ENCODE measurements around the gene ZNF672. TPM values are rescaled to one million over a fixed set of nuclear protein-coding genes. Genes with fewer than 3 reads are reported as not detected.
"Not testable (repeated sequence)": the region's sequence is repeated elsewhere in the genome, so short reads cannot be mapped to it uniquely, and the experiment has no call there.

ZNF672 gene
- total RNA-seq, 1 donor from 2014 or later = 24.1 TPM

GRCh38 chr1:248886237-248886895 lies 48.3 kb downstream of the ZNF672 start:
- no peak for TF ChIP-seq CTCF (IDR thresholded peaks at IDR 0.05)
- Mint-ChIP-seq H3K27me3 (ENCODE audit: unreplicated experiment) (peaks cover 42% of the 10 kb centered on the region), H3K4me3 (ENCODE audit: unreplicated experiment) (no peak overlapping the region), H3K4me1 (ENCODE audit: unreplicated experiment) (peaks cover 7% of the 10 kb centered on the region), H3K36me3 (ENCODE audit: unreplicated experiment) (no peaks in the 10 kb centered on the region), H3K9me3 (ENCODE audit: unreplicated experiment) (no peaks in the 10 kb centered on the region), H3K27ac (ENCODE audit: unreplicated experiment) (no peak overlapping the region)
- no peak for DNase-seq (ENCODE audit: extremely low spot score, unreplicated experiment)

GRCh38 chr1:248889914-248890243 lies 51.9 kb downstream of the ZNF672 start:
- H3K36me3 Mint-ChIP-seq (ENCODE audit: unreplicated experiment); H3K9me3 Mint-ChIP-seq (ENCODE audit: unreplicated experiment); H3K4me3 Mint-ChIP-seq (ENCODE audit: unreplicated experiment); DNase-seq (ENCODE audit: extremely low spot score, unreplicated experiment); H3K27ac Mint-ChIP-seq (ENCODE audit: unreplicated experiment); H3K4me1 Mint-ChIP-seq (ENCODE audit: unreplicated experiment): not testable (repeated sequence)
- peaks cover 61% of the 10 kb centered on the region for H3K27me3 Mint-ChIP-seq (ENCODE audit: unreplicated experiment)

- H3K4me3 Mint-ChIP-seq (ENCODE audit: unreplicated experiment) = no peak overlapping the region
- H3K9me3 Mint-ChIP-seq (ENCODE audit: unreplicated experiment) = no peaks in the 10 kb centered on the region
- peaks cover 7% of the 10 kb centered on the region for H3K4me1 Mint-ChIP-seq (ENCODE audit: unreplicated experiment)
- H3K27me3 Mint-ChIP-seq (ENCODE audit: unreplicated experiment) = peaks cover 60% of the 10 kb centered on the region
- no peak overlapping the region for H3K27ac Mint-ChIP-seq (ENCODE audit: unreplicated experiment)
- no peak for TF ChIP-seq CTCF (IDR thresholded peaks at IDR 0.05)
- no peak for DNase-seq (ENCODE audit: extremely low spot score, unreplicated experiment)
- no peaks in the 10 kb centered on the region for H3K36me3 Mint-ChIP-seq (ENCODE audit: unreplicated experiment)
These were observed 52.8 kb downstream of the ZNF672 start for GRCh38 chr1:248890549-248891498.

DNA sequence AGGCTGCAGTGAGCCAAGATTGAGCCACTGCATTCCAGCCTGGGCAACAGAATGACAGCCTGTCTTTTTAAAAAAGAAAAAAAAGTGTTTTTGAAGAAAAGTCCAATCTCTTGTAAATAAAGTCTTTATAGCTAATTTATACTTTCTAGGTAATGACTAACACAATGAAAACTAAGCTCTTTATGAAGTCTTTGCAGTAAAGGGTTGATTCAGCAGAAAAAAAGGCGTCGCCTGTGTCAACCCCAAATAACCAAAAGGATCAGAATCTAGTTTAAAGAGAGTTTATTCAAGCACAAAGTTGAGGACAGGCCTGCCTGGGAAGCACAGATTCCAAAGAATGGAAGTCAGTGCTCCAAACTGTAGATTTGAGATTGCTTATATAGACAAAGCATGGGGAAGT lies 53.7 kb downstream of the ZNF672 start:
- H3K4me1 Mint-ChIP-seq (ENCODE audit: unreplicated experiment) = peaks cover under 1% of the 10 kb centered on the region
- H3K4me3 Mint-ChIP-seq (ENCODE audit: unreplicated experiment) = no peak overlapping the region
- H3K9me3 Mint-ChIP-seq (ENCODE audit: unreplicated experiment) = no peaks in the 10 kb centered on the region
- peaks cover 58% of the 10 kb centered on the region for H3K27me3 Mint-ChIP-seq (ENCODE audit: unreplicated experiment)
- no peak overlapping the region for H3K27ac Mint-ChIP-seq (ENCODE audit: unreplicated experiment)
- no peak for TF ChIP-seq CTCF (IDR thresholded peaks at IDR 0.05)
- no peaks in the 10 kb centered on the region for H3K36me3 Mint-ChIP-seq (ENCODE audit: unreplicated experiment)
- no peak for DNase-seq (ENCODE audit: extremely low spot score, unreplicated experiment)

DNA sequence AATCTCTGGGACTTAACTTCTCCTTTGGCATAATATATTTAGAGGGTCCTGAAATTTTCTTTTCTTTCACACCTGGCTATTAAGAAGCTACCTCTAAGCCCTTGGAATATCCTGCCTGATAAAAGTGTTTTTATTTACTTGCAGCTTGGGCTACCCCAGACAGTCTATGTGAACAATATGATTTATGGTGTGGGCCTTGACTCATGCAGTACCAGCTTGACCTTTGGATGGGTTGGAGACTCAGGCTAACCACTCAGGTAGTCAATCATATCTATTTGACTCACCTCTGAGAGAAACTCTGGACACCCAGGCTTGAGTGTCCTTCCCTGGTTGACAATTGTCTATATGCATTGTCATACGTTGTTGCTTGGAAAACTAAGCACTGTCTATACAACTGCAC lies 54.6 kb downstream of the ZNF672 start:
- Mint-ChIP-seq H3K4me1 (ENCODE audit: unreplicated experiment) (no peaks in the 10 kb centered on the region), H3K9me3 (ENCODE audit: unreplicated experiment) (no peaks in the 10 kb centered on the region), H3K27me3 (ENCODE audit: unreplicated experiment) (peaks cover 60% of the 10 kb centered on the region), H3K27ac (ENCODE audit: unreplicated experiment) (no peak overlapping the region), H3K4me3 (ENCODE audit: unreplicated experiment) (no peak overlapping the region), H3K36me3 (ENCODE audit: unreplicated experiment) (no peaks in the 10 kb centered on the region)
- DNase-seq (ENCODE audit: extremely low spot score, unreplicated experiment) = no peak
- no peak for TF ChIP-seq CTCF (IDR thresholded peaks at IDR 0.05)

Data from osteocyte (in vitro differentiated cells).